ENCODE results near the gene KLF7. TPM values are rescaled to one million over a fixed set of nuclear protein-coding genes. Genes with fewer than 3 reads are reported as not detected.

The KLF7 gene
- total RNA-seq, 1 donor from 2014 or later, result 323 TPM

DNA sequence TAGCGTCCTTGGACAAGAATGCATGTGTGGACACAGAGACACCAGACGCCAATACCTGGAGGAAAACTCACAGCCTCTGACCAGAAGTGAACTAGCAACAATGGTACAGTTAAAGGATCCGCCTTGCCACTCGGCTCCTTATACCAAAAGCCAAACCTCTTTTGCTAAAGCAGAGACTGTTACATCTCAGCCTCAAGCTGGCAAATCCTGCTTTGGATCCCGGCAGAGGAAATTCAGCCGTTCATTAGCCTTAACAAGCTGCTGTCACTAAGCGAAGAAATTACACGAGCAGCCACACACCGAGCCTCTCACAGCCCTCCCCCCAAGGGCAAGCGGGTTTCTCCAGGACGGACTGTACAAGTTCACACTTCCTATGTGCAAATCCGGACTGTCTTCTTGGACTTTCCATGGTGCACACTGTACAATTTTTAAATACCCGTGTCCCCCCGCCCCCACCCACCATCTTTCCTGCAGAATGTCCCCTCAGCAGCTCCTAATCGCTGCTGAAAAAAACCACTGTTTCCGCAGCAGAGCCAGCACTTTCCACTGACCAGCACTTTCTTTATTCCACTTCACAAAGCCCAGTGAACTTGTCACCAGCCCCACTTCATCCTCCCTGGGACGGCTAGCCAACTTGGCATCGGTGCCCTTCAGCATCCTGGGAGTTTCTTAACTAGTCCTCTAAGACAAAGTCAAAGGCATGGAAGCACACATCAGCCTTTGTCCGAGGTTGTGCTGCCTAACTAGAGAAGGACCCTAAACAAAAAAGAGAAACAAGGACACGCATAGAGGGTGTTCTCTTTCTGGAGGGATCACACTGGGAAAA, 1.5 kb downstream of the KLF7 start:
- peaks cover 5% of the 10 kb centered on the region for H3K36me3 Mint-ChIP-seq (ENCODE audit: unreplicated experiment)
- H3K27ac Mint-ChIP-seq (ENCODE audit: unreplicated experiment), result peak overlapping the region; percentile 98
- peaks cover 31% of the 10 kb centered on the region for H3K4me1 Mint-ChIP-seq (ENCODE audit: low read depth, unreplicated experiment)
- DNase-seq, result peak; percentile 46
- H3K4me3 Mint-ChIP-seq (ENCODE audit: unreplicated experiment), result peak overlapping the region; percentile 92
- peaks cover 51% of the 10 kb centered on the region for H3K9me3 Mint-ChIP-seq (ENCODE audit: unreplicated experiment)
- TF ChIP-seq, protein P1, sequence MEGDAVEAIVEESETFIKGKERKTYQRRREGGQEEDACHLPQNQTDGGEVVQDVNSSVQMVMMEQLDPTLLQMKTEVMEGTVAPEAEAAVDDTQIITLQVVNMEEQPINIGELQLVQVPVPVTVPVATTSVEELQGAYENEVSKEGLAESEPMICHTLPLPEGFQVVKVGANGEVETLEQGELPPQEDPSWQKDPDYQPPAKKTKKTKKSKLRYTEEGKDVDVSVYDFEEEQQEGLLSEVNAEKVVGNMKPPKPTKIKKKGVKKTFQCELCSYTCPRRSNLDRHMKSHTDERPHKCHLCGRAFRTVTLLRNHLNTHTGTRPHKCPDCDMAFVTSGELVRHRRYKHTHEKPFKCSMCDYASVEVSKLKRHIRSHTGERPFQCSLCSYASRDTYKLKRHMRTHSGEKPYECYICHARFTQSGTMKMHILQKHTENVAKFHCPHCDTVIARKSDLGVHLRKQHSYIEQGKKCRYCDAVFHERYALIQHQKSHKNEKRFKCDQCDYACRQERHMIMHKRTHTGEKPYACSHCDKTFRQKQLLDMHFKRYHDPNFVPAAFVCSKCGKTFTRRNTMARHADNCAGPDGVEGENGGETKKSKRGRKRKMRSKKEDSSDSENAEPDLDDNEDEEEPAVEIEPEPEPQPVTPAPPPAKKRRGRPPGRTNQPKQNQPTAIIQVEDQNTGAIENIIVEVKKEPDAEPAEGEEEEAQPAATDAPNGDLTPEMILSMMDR (IDR thresholded peaks at IDR 0.05; ENCODE audit: partially characterized antibody, unreplicated experiment), result no peak
- peaks cover 45% of the 10 kb centered on the region for H3K27me3 Mint-ChIP-seq (ENCODE audit: unreplicated experiment)

DNA sequence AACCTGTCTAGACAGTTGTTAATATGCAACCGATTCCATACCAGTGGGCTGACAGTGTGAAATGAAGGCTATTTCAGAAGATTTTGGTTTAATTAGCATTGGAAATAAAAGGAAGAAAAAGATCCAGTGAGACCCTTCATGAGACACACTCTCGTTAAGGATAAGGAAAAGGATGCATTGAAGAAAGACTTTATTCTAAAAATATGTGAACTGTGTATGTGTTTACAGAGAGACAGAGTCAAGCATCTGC, 2.1 kb downstream of the KLF7 start:
- Mint-ChIP-seq H3K27me3 (ENCODE audit: unreplicated experiment) (peaks cover 45% of the 10 kb centered on the region), H3K4me3 (ENCODE audit: unreplicated experiment) (peak overlapping the region; percentile 92), H3K9me3 (ENCODE audit: unreplicated experiment) (peaks cover 51% of the 10 kb centered on the region), H3K36me3 (ENCODE audit: unreplicated experiment) (peaks cover 5% of the 10 kb centered on the region), H3K27ac (ENCODE audit: unreplicated experiment) (peak overlapping the region; percentile 98), H3K4me1 (ENCODE audit: low read depth, unreplicated experiment) (peaks cover 34% of the 10 kb centered on the region)
- DNase-seq, result no peak
- TF ChIP-seq, protein P1 (IDR thresholded peaks at IDR 0.05; ENCODE audit: partially characterized antibody, unreplicated experiment), result no peak

DNA sequence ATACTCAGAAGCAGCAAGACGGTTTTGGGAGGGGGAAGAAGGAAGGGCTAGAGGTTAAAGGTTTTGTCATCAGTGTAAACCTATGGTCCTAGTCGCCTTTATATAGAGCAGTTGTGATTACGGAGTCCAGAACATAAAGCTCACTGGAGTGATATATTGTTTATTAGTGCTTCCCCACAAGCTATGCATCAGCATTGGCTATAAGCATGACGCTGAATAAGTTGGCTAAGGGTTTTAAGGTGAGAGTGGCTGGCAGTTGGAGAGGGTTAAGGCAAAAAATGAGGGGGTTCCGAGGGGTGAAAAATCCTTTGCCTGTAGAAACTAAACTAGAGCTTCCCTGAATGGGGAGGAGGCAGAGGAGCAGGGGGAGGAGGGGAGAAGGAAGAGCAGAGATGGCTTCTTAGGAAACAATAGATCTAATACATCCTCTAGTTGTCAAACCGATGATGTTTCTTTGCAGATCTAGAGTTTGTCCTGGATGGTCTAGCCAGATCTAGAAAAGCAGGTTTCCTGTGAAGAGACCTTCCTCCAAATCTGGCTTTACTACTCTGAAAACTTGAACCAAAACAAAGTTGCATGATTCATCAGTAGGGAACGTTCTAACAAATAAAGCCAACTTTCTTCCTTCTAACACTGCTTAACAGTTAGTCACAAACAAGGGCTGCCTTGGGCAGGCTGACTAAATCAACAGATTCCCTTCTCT, 2.5 kb downstream of the KLF7 start:
- Mint-ChIP-seq H3K4me1 (ENCODE audit: low read depth, unreplicated experiment) (peaks cover 35% of the 10 kb centered on the region), H3K4me3 (ENCODE audit: unreplicated experiment) (peak overlapping the region; percentile 92), H3K27ac (ENCODE audit: unreplicated experiment) (peak overlapping the region; percentile 98), H3K9me3 (ENCODE audit: unreplicated experiment) (peaks cover 51% of the 10 kb centered on the region), H3K36me3 (ENCODE audit: unreplicated experiment) (peaks cover 5% of the 10 kb centered on the region), H3K27me3 (ENCODE audit: unreplicated experiment) (peaks cover 45% of the 10 kb centered on the region)
- TF ChIP-seq, protein P1 (IDR thresholded peaks at IDR 0.05; ENCODE audit: partially characterized antibody, unreplicated experiment), result no peak
- no peak for DNase-seq

DNA sequence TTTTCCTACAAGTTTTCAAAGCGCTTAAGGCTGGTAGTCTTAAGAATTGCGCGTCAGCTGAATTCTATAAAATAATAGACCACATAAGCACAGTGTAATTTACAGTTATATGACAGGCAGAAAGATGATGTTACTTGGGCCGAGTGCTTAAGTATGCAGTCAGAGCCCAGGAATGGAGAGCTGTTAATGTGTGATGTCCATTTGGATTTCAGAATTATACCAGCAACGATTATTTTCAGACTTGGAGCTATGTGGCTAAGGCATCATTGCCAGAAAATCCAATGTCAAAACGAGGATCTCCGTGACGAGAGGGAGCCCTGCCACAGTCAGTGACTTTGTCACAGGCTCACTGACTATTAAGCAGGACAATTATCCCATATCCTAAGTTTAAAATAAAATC, 3.4 kb downstream of the KLF7 start:
- H3K4me1 Mint-ChIP-seq (ENCODE audit: low read depth, unreplicated experiment), result peaks cover 37% of the 10 kb centered on the region

More for the DNA sequence above, 3.4 kb downstream of the KLF7 start:
- Mint-ChIP-seq H3K4me3 (ENCODE audit: unreplicated experiment) (peak overlapping the region; percentile 92), H3K9me3 (ENCODE audit: unreplicated experiment) (peaks cover 55% of the 10 kb centered on the region), H3K27me3 (ENCODE audit: unreplicated experiment) (peaks cover 48% of the 10 kb centered on the region), H3K36me3 (ENCODE audit: unreplicated experiment) (peaks cover 5% of the 10 kb centered on the region), H3K27ac (ENCODE audit: unreplicated experiment) (peak overlapping the region; percentile 98)
- TF ChIP-seq, protein P1 (IDR thresholded peaks at IDR 0.05; ENCODE audit: partially characterized antibody, unreplicated experiment), result no peak
- no peak for DNase-seq
